ENCODE data around the gene DHX29.

DHX29 gene

DNA sequence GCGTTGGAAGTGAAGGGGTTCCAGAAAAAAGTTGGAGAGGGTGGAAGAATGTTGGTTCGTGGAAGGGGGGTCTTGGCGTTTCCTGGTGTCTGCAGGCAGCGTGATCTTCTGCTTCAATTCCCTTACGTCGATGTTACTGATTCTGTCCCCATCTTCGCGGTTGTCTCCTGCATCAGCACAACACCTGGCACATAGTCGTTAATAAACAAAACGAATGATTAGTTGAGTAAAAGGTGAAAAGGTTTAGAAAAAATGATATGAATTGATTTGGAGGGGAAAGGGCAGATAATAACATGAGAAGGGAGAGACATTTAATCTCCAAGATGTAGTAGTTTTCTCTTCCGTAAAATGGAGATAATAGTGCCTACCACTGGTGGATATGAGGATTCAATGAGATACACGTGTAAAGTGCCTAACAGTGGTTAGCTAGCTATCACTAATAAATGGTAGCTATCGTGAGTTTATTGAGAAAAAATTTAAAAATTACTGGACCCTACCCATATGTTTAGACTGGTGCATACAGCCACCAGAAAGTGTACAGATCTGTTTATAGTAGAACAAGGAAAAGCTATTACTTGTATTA is 851 bp upstream of the DHX29 start:
- DNase-seq = peak; percentile 62

DNA sequence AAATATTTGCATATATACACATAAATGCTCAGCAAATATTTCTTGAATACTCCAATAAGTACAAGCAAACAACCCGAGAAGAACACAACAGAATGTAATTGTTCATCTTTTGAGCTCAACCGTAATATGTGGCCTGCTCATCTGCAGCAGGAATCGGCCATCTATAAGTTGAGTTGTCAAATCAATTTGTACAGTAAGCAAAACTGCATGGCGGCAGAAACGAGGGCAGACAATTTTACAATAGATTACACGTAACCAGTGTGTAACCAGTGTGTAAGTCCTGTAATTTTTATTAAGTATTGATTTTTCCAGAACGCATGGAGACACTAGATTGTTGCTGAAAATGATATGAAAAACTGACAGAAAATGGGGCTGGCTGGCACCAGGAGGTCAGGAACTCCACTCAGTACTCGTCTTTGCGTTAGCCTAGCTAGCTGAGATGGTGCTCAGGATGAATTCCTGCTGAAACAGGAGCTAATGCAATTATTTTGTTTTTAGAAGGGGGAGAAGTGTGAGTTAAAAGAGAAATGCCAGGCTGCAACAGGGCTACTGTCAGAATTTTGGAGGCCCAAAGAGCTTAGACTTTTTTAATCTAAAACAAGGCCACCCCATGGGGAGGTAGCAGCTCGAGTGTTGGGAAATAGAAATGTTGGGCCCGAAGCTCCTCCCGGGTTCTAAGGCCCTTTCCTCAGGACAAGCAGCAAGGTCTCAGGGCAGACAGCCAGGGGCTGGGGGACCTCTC is 682 bp downstream of the DHX29 start:
- no peak for DNase-seq

DNA sequence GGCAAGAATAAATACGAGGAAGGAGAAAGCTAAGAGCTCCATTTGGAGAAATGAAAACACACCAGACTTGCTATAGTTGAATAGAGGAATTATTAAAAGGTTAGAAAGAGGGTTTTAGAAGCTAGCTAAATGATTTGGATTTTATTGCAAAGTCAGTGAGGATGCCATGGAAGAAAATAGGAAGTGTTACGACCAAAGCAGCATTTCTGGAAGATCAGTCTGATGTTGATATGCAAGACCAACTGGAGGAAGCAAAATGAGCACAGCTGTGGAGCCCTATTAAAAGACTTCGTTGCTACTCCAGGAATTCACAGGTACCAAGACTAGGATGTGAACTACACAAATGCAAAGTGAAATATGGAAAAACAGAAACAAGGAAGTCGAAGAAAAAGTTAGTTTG is 2.1 kb downstream of the DHX29 start:
- no peak for DNase-seq

DNA sequence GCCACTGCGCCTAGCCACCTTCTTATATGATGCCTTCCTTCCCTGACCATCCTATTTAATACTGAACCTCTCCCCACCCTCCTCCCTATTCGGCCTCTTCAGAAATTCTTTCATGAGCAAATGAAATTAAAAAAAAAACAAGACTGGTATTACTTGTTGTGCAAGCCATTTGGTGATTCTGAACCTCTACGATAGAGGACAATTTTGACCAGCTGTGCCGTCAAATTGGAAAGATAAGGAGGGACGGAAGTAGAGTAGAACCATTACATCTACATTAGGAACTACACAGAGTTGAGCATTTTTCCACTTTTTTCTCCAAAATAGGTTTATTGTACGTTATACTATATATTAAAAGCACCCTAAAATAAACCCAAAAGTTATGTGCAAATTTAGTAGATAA is 2.9 kb downstream of the DHX29 start:
- DNase-seq = no peak

DNA sequence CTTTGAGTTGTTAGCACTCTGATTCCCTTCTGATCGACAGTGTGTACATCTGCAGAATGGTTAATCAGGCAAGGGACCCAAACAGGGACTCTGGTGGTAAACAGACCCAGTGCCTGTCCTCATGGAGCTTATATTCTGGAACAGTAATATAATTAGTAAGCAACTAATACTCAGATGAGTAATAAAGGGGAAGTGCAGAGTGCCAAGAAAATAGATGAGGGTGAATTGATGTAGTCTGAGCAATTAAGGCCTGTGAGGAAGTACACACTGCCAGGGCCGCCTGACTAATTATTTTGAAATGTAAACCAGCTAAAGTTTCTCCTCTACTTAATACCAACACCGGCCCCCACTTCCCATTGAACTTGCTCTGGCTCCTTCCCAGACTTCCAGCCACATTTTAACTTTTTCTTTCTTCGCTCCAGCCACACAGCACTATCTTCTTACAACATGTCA is 4.2 kb downstream of the DHX29 start:
- peak; percentile 62 for DNase-seq

DNA sequence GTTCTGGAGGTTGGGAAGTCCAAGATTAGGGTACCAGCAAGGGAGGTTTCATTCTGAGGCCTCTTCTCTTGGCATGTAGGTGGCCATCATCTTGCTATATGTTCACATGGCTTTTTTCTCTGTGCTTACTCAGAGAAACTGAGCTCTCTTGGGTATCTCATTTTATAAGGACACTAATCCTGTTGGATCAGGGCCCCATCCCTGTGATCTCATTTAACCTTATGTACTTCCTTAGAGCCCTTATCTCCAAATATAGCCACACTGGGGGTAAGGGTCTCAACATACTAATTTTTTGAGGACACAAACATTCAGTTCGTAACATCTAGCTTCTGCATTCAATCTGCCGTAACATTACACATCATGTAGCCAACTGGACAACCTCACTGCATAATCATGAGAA is 6.6 kb downstream of the DHX29 start:
- no peak for DNase-seq

DNA sequence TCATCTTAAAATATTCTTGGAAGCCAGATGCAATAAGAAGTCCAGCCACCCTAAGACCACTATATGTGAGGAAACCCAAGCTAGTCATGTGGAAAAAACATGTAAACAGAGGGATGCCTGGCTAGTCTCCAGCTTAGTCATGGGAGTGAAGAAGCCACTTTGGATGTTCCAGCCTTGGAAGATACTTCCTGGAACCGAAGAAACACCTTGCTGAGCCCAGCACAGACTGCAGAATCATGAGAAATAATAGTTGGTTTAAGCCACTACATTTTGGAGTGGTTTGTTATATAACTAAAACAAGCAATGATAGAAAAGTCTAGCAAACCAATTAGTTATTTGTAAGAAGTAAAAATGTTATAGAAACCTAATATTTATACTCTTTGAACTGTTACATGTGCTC is 12.6 kb downstream of the DHX29 start:
- DNase-seq = no peak

DNA sequence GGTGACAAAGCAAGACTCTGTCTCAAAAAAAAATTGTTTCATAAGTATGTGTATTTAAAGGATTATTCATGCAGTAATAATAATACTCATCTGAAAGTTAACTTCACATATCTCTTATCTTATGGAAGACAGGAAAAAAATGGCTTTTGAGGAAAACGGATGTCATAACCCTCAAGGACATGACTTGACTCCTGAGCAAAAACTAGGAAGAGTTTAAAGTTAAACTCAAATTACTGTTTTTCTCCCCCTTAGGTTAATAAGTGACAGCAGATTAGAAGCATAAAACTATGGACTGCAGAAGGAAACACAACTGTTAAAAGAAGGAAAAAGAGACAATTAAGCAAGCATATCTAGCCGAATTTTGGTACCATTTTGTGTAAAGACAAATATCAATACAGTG is 16.5 kb downstream of the DHX29 start:
- no peak for DNase-seq

DNA sequence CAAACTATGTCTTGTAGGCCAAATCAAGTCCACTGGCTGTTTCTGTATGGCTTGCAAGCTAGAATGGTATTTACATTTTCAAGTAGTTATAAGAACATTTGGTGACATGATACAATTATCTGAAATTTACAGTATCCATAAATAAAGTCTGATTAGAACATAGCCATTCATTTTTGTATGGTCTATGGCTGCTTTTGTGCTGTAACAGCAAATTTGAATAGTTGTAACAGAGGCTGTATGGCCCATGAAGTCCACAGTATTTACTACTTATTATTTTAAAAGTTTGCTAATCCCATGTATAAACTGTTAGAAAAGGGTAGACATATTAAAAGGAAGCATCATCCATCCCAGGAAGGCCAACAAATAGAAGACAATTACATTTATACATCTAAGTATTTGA is 17.7 kb downstream of the DHX29 start:
- DNase-seq = no peak

DNA sequence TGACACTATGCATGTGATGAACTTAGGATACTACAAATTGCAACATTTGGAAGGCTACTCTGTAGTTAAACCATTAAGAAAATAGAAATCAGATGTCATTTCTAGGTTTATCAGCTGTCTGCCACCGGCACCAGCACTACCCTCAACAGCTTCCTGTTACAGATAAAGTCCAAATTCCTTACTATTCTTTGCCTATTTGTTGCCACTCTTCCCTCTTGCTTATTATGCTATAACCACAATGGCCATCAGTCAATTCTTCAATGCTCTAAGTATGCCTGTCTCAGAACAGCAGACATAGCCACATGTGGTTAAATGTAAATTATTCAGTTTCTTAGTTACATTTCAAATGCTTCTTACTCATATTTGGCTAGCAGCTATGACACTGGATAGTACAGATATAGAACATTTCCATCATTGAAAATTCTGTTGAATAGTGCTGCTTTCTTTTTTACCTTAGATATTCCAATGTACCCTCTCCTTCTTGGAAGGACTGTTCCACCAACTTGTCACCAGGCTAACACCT is 21.0 kb downstream of the DHX29 start:
- peak; percentile 74 for DNase-seq

DNA sequence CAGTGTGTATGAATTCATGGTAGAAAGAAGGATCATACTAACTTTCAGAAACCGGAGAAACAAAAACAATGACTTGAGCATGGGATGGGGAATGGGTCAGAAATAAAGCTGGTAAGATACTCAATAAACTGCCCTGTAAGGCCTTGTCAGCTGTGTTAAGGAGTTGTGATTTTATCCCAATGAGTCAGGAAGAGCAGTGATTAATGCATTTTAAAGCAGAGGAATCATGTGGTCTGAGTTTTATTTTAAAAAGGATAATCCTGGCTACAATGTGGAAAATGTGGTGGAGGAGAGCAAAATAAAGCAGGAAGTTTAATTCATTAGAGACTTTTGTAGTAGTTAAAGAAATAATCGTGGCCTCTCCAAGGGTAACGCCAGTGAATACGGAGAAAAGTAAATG is 28.7 kb downstream of the DHX29 start:
- DNase-seq = no peak

DNA sequence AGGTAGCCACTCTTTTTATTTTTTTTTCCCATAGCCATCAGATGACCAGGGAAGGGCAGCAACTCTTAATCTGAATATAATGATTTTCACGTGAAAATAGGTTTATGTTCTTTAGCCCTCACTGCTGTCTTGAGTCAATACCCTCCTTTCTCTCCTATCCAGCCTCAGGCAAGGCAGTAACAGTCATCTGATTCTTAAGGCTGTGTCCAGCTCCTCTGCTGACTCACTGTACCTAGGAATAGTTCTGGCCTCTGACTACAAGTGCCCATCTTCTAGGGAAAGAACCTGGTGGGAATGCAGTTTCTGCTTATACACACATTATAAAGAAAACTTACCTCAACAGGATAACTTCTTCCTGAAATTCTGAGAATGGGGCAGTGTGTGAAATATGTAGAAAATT is 30.7 kb downstream of the DHX29 start:
- no peak for DNase-seq

DNA sequence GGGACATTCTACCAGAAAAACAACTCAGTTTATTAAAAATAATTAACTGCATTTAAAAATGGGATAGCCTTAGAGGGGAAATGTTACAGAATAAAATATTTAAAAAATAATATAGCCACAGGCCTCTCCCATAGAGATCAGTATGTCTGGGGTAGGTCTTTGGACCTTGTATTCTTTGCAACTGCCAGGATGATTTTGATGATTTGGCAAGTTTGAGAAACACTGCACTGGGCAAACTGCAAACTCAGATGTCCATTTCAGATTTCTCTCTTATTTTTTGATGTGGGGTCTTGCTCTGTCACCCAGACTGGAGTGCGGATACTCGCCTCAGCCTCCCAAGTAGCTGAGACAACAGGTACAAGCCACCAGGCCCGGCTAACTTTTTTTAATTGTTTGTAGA is 49.2 kb downstream of the DHX29 start:
- no peak for DNase-seq

DNA sequence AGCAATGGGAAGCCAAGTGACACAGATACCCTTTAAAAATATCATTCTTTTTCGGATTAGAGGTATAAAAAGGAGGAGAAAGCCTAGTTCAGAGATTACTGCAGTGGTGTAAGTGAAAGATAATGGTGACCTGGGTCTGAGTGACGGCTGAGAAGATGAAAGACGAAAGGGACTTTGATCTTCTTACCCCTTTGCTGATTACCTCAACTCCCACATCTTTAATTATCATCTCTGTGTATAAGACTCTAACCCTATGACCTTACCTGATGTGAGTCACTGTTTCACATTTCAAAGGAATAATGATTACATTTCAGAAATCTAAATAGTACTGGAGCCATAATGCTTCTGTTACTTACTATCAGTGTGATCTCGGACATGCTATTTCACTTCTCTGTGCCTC is 52.7 kb downstream of the DHX29 start:
- no peak for DNase-seq

DNA sequence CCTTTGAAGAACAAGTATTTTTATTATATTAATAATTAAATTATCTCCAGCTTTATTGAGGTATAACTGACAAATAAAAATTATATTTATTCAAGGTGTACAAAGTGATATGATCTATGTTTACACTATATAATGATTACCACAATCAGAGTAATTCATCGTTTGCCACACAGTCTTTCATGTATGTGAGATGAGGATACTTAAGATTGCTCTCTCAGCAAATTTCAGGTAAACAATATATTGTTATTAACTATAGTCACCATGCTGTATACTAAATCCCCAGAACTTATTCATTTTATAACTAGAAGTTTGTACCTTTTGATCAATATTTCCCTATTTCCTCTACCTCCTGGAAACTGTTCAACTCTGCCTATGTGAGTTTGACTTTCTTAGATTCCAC is 57.4 kb downstream of the DHX29 start:
- DNase-seq = no peak

DNA sequence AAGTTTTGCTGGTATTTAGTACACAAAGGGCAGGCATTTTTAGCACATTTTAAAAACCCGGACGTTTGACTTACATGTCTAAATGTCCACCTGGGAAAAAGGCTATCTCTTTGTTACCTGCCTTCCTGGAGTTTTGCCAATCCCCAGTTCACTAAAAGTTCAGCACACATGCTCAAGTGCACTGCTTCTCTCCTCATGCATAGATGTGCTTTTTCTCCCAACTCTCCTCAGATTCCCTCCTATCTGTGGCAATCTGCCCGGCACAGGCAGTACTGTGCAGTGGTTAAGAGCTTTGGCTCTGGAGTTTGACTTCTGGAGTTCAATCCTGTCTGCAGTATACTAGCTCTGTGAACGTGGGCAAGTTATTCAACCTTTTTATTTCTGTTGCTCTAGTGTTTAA is 65.7 kb downstream of the DHX29 start:
- no peak for DNase-seq

DNA sequence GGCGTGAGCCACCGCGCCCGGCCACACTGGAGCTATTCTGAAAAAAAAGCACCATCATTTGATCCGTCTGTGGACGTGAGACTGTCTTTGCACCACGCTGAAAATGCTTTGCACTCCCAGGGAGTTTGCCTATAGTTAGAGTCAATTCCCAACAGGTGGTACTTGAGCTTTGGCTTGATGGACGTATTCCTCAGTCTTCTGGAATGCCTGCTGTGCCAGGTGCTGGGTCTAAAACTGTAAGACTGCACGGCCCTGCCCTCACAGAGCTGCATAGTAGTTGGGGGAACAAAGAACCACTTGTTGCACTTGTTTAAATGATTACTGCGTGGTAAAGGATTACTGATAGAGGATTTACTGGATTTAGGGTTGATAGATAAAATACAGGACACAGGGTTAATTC is 70.7 kb downstream of the DHX29 start:
- DNase-seq = no peak

DNA sequence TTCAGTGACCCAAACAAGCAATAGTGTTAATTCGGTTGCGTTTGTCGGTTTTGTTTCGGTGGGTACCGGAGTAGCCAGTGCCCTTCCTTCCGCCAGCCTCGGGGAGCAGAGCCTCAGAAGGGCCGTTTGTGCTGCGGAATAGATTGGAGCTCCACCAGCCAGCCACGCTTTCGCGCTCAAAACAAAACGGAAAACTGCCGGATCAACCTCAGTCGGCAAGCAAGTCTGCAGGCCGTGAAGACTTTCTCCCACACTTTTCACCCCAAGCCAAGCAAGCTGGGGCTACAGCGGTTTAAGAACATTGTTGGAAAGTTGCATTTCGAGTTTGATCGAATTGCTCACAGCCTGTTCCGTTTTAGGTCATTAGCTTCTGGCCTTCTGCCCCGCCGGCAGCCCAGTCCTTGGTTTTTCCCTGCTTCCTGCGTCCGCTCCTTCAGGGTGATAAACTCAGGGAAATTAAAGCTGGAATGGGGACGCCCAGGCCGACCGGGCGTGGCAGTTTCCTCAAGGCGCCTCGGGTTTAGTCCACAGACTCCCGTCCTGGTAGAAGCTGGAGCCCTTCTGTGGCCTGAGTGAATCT is 73.3 kb downstream of the DHX29 start:
- peak; percentile 42 for DNase-seq

DNA sequence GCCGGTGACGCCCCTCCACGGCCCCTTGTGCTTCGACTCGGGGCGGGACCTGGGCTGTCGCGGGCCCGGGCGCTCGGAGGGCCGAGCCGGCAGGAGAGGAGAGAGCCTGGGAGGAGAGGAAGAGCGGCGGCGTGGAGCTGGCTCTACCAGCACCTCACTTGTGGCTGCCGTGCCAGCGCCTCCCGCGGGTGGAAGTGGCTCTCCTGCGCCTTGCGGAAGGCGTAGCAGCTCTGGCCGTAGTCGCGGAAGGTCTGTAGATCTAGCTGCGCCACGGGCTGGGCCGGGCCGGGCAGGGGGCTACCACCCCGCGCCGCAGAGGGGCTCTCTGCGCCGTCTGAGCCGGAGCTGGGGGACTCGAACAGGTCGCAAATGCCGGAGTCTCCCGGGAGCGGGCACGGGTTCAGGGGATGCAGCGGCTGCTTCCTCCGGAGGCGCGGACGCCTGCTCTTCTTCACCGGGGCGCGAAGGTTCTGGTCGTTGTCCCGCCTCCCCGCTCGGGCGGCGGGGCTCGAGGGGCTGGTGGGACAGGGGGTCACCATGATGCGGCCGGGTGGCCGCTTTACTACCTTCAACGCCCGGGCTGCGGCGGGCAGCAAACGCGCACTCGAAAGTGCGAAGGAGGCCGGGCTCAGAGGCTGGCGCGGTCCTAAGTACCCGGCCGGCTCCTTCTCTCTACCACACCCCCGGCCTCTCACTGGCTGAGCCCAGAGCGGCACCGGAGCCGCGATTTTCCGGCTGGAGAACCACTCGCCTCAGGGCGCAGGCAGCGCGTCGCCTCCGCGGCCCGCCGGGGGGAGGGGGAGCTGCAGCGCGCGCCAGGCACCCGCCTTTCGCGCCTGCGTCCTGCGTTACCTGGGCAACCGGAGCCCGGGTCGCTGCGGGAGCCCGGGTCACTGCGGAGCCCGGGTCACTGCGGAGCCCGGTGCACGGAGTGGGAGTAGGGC is 74.2 kb downstream of the DHX29 start, which contains the start of gene CCNO:
Gene CCNO, minus strand, starts transcription at position 624 of the 944 bp plus-strand sequence. Its CDS starts 85 bp downstream, at position 539.
- peak; percentile 78 for DNase-seq

DNA sequence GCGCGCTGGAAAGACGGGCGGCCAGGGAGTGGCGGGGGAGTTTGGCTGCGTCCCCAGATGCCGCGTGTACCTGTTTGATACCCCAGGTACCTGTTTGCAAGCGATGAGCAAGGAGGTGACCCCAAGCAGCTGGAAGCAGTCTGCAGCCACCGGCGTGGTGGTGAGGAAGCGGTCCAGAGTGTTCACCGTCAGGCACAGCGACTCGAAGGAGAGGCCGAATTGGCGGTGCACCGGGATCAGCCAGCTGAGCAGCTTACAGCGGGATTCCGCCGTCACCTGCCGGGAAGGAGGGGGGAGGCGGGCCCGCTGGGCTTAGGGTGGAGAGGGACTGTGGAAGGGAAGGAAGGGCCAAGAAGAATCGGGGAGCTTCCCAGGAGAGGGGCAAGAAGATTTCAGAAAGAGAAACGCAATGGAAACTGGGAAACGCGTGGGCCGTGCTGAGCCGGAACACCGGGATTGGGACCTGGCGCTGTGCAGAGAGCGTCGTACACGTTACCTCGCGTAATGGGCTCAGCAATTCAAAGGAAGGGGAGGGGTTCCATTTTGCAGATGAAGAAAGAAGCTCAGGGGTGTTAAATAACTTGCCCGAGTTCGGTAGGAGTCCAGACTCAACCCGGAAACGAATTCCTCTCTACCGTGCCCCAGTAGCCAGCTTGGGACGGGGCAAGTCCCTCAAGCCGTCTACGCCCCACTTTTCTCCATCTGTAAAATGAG is 75.1 kb downstream of the DHX29 start:
- DNase-seq = no peak

DNA sequence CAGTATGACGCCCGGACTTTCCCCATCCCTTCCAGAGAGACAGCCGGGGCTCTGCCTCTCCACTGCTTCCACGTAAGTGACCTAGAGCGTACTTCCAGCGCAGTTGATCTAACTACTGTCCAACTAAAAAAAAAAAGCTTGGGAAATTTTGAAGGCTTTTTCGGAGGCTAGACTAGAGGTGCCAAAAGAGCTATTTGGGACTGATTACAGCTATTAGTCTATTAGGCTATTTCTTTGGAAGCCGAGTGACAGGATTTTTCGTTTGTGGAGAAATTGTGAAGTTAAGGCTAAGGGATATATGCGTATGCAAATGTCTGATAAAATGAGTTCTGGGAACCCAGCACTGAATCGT is 75.6 kb downstream of the DHX29 start:
- no peak for DNase-seq

All from hematopoietic multipotent progenitor cell treated with erythropoietin and hydrocortisone succinate and interleukin-3 and kit ligand, for 4 days (in vitro differentiated cells).